ENCODE measurements around the gene HPD.

GRCh38 chr12:121802843-121803698, 55.6 kb downstream of the HPD start:
- TF ChIP-seq POLR2A (IDR thresholded peaks at IDR 0.05) (peak; percentile 97 to 99), EP300 (IDR thresholded peaks at IDR 0.05) (no peak), POLR2AphosphoS5 (IDR thresholded peaks at IDR 0.05) (peak; percentile 99)
- TF ChIP-seq, protein P1, sequence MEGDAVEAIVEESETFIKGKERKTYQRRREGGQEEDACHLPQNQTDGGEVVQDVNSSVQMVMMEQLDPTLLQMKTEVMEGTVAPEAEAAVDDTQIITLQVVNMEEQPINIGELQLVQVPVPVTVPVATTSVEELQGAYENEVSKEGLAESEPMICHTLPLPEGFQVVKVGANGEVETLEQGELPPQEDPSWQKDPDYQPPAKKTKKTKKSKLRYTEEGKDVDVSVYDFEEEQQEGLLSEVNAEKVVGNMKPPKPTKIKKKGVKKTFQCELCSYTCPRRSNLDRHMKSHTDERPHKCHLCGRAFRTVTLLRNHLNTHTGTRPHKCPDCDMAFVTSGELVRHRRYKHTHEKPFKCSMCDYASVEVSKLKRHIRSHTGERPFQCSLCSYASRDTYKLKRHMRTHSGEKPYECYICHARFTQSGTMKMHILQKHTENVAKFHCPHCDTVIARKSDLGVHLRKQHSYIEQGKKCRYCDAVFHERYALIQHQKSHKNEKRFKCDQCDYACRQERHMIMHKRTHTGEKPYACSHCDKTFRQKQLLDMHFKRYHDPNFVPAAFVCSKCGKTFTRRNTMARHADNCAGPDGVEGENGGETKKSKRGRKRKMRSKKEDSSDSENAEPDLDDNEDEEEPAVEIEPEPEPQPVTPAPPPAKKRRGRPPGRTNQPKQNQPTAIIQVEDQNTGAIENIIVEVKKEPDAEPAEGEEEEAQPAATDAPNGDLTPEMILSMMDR (IDR thresholded peaks at IDR 0.05), result no peak
